ENCODE measurements around the gene TRIM17.

Gene TRIM17

GRCh38 chr1:228459091-228459993, 42.7 kb upstream of the TRIM17 start:
- no peaks in the 10 kb centered on the region for H3K36me3 ChIP-seq (ENCODE audit: control insufficient read depth in 2 of 2, insufficient read depth in 2 of 2, low read length in 2 of 2)
- H3K27me3 ChIP-seq (ENCODE audit: control insufficient read depth in 2 of 2, insufficient read depth in 2 of 2, low read length in 2 of 2) = peaks cover 15 to 16% of the 10 kb centered on the region in 2 donors
- peaks cover 9 to 17% of the 10 kb centered on the region in 2 donors for H3K4me1 ChIP-seq (ENCODE audit: control insufficient read depth in 2 of 2, insufficient read depth in 2 of 2, low read length in 2 of 2)
- H3K4me3 ChIP-seq (ENCODE audit: low read length in 2 of 2) = peak overlapping the region; percentile 77 to 82
- H3K9me3 ChIP-seq (ENCODE audit: control insufficient read depth in 2 of 2, low read length in 2 of 2) = no peaks in the 10 kb centered on the region
- peak overlapping the region in 1 of 2 donors; percentile 86 for H3K27ac ChIP-seq (ENCODE audit: low read depth in 2 of 2, low read length in 2 of 2)
- peak overlapping the region; percentile 18 to 47 for H3K9ac ChIP-seq (ENCODE audit: low read depth in 1 of 2, low read length in 2 of 2)

- Histone ChIP-seq H3K9me3 (ENCODE audit: control insufficient read depth in 2 of 2, low read length in 2 of 2) (no peaks in the 10 kb centered on the region), H3K27me3 (ENCODE audit: control insufficient read depth in 2 of 2, insufficient read depth in 2 of 2, low read length in 2 of 2) (peaks cover 3 to 5% of the 10 kb centered on the region in 2 donors), H3K9ac (ENCODE audit: low read depth in 1 of 2, low read length in 2 of 2) (peak overlapping the region; percentile 69 to 76), H3K36me3 (ENCODE audit: control insufficient read depth in 2 of 2, insufficient read depth in 2 of 2, low read length in 2 of 2) (no peaks in the 10 kb centered on the region), H3K4me1 (ENCODE audit: control insufficient read depth in 2 of 2, insufficient read depth in 2 of 2, low read length in 2 of 2) (peaks cover 9 to 17% of the 10 kb centered on the region in 2 donors), H3K27ac (ENCODE audit: low read depth in 2 of 2, low read length in 2 of 2) (peak overlapping the region; percentile 86 to 93), H3K4me3 (ENCODE audit: low read length in 2 of 2) (peak overlapping the region; percentile 77 to 82)
Measured at GRCh38 chr1:228457396-228458176, 40.9 kb upstream of the TRIM17 start.

GRCh38 chr1:228457017-228457395, 40.3 kb upstream of the TRIM17 start:
- Histone ChIP-seq H3K27me3 (ENCODE audit: control insufficient read depth in 2 of 2, insufficient read depth in 2 of 2, low read length in 2 of 2) (peaks cover 0 to 5% of the 10 kb centered on the region in 2 donors), H3K4me3 (ENCODE audit: low read length in 2 of 2) (peak overlapping the region; percentile 77 to 82), H3K4me1 (ENCODE audit: control insufficient read depth in 2 of 2, insufficient read depth in 2 of 2, low read length in 2 of 2) (peaks cover 9 to 17% of the 10 kb centered on the region in 2 donors), H3K36me3 (ENCODE audit: control insufficient read depth in 2 of 2, insufficient read depth in 2 of 2, low read length in 2 of 2) (no peaks in the 10 kb centered on the region), H3K9me3 (ENCODE audit: control insufficient read depth in 2 of 2, low read length in 2 of 2) (no peaks in the 10 kb centered on the region), H3K27ac (ENCODE audit: low read depth in 2 of 2, low read length in 2 of 2) (peak overlapping the region; percentile 86 to 93), H3K9ac (ENCODE audit: low read depth in 1 of 2, low read length in 2 of 2) (peak overlapping the region; percentile 69 to 76)

- H3K27me3 ChIP-seq (ENCODE audit: control insufficient read depth in 2 of 2, insufficient read depth in 2 of 2, low read length in 2 of 2) = peaks cover 0 to 1% of the 10 kb centered on the region in 2 donors
- no peaks in the 10 kb centered on the region for H3K36me3 ChIP-seq (ENCODE audit: control insufficient read depth in 2 of 2, insufficient read depth in 2 of 2, low read length in 2 of 2)
- H3K9ac ChIP-seq (ENCODE audit: low read depth in 1 of 2, low read length in 2 of 2) = peak overlapping the region; percentile 69 to 76
- H3K9me3 ChIP-seq (ENCODE audit: control insufficient read depth in 2 of 2, low read length in 2 of 2) = no peaks in the 10 kb centered on the region
- peak overlapping the region in 1 of 2 donors; percentile 93 for H3K27ac ChIP-seq (ENCODE audit: low read depth in 2 of 2, low read length in 2 of 2)
- H3K4me3 ChIP-seq (ENCODE audit: low read length in 2 of 2) = peak overlapping the region; percentile 77 to 82
- H3K4me1 ChIP-seq (ENCODE audit: control insufficient read depth in 2 of 2, insufficient read depth in 2 of 2, low read length in 2 of 2) = peaks cover 9 to 17% of the 10 kb centered on the region in 2 donors
Measured at GRCh38 chr1:228456252-228457016, 39.8 kb upstream of the TRIM17 start.

GRCh38 chr1:228455715-228456114, 39.1 kb upstream of the TRIM17 start:
- Histone ChIP-seq H3K27ac (ENCODE audit: low read depth in 2 of 2, low read length in 2 of 2) (no peak overlapping the region), H3K4me1 (ENCODE audit: control insufficient read depth in 2 of 2, insufficient read depth in 2 of 2, low read length in 2 of 2) (peaks cover 9 to 17% of the 10 kb centered on the region in 2 donors), H3K36me3 (ENCODE audit: control insufficient read depth in 2 of 2, insufficient read depth in 2 of 2, low read length in 2 of 2) (no peaks in the 10 kb centered on the region), H3K4me3 (ENCODE audit: low read length in 2 of 2) (no peak overlapping the region), H3K9me3 (ENCODE audit: control insufficient read depth in 2 of 2, low read length in 2 of 2) (no peaks in the 10 kb centered on the region), H3K9ac (ENCODE audit: low read depth in 1 of 2, low read length in 2 of 2) (no peak overlapping the region), H3K27me3 (ENCODE audit: control insufficient read depth in 2 of 2, insufficient read depth in 2 of 2, low read length in 2 of 2) (no peaks in the 10 kb centered on the region)

GRCh38 chr1:228454238-228454637, 37.6 kb upstream of the TRIM17 start:
- Histone ChIP-seq H3K9me3 (ENCODE audit: control insufficient read depth in 2 of 2, low read length in 2 of 2) (no peaks in the 10 kb centered on the region), H3K36me3 (ENCODE audit: control insufficient read depth in 2 of 2, insufficient read depth in 2 of 2, low read length in 2 of 2) (no peaks in the 10 kb centered on the region), H3K27me3 (ENCODE audit: control insufficient read depth in 2 of 2, insufficient read depth in 2 of 2, low read length in 2 of 2) (no peaks in the 10 kb centered on the region)

GRCh38 chr1:228453614-228454013, 37.0 kb upstream of the TRIM17 start:
- Histone ChIP-seq H3K27ac (ENCODE audit: low read depth in 2 of 2, low read length in 2 of 2) (no peak overlapping the region), H3K4me1 (ENCODE audit: control insufficient read depth in 2 of 2, insufficient read depth in 2 of 2, low read length in 2 of 2) (peaks cover 5 to 10% of the 10 kb centered on the region in 2 donors), H3K9me3 (ENCODE audit: control insufficient read depth in 2 of 2, low read length in 2 of 2) (no peaks in the 10 kb centered on the region), H3K27me3 (ENCODE audit: control insufficient read depth in 2 of 2, insufficient read depth in 2 of 2, low read length in 2 of 2) (no peaks in the 10 kb centered on the region), H3K4me3 (ENCODE audit: low read length in 2 of 2) (no peak overlapping the region), H3K36me3 (ENCODE audit: control insufficient read depth in 2 of 2, insufficient read depth in 2 of 2, low read length in 2 of 2) (no peaks in the 10 kb centered on the region), H3K9ac (ENCODE audit: low read depth in 1 of 2, low read length in 2 of 2) (no peak overlapping the region)

More at GRCh38 chr1:228454238-228454637, 37.6 kb upstream of the TRIM17 start:
- peaks cover 9 to 15% of the 10 kb centered on the region in 2 donors for H3K4me1 ChIP-seq (ENCODE audit: control insufficient read depth in 2 of 2, insufficient read depth in 2 of 2, low read length in 2 of 2)
- no peak overlapping the region for H3K9ac ChIP-seq (ENCODE audit: low read depth in 1 of 2, low read length in 2 of 2)
- no peak overlapping the region for H3K4me3 ChIP-seq (ENCODE audit: low read length in 2 of 2)
- no peak overlapping the region for H3K27ac ChIP-seq (ENCODE audit: low read depth in 2 of 2, low read length in 2 of 2)

- no peak overlapping the region for H3K4me3 ChIP-seq (ENCODE audit: low read length in 2 of 2)
- no peaks in the 10 kb centered on the region for H3K27me3 ChIP-seq (ENCODE audit: control insufficient read depth in 2 of 2, insufficient read depth in 2 of 2, low read length in 2 of 2)
- peaks cover 5 to 6% of the 10 kb centered on the region in 2 donors for H3K4me1 ChIP-seq (ENCODE audit: control insufficient read depth in 2 of 2, insufficient read depth in 2 of 2, low read length in 2 of 2)
- H3K9ac ChIP-seq (ENCODE audit: low read depth in 1 of 2, low read length in 2 of 2) = no peak overlapping the region
- H3K27ac ChIP-seq (ENCODE audit: low read depth in 2 of 2, low read length in 2 of 2) = no peak overlapping the region
- no peaks in the 10 kb centered on the region for H3K36me3 ChIP-seq (ENCODE audit: control insufficient read depth in 2 of 2, insufficient read depth in 2 of 2, low read length in 2 of 2)
- H3K9me3 ChIP-seq (ENCODE audit: control insufficient read depth in 2 of 2, low read length in 2 of 2) = no peaks in the 10 kb centered on the region
Measured at GRCh38 chr1:228453022-228453560, 36.4 kb upstream of the TRIM17 start.

- Histone ChIP-seq H3K36me3 (ENCODE audit: control insufficient read depth in 2 of 2, insufficient read depth in 2 of 2, low read length in 2 of 2) (no peaks in the 10 kb centered on the region), H3K27me3 (ENCODE audit: control insufficient read depth in 2 of 2, insufficient read depth in 2 of 2, low read length in 2 of 2) (no peaks in the 10 kb centered on the region), H3K4me3 (ENCODE audit: low read length in 2 of 2) (no peak overlapping the region), H3K9ac (ENCODE audit: low read depth in 1 of 2, low read length in 2 of 2) (no peak overlapping the region), H3K9me3 (ENCODE audit: control insufficient read depth in 2 of 2, low read length in 2 of 2) (no peaks in the 10 kb centered on the region), H3K27ac (ENCODE audit: low read depth in 2 of 2, low read length in 2 of 2) (no peak overlapping the region), H3K4me1 (ENCODE audit: control insufficient read depth in 2 of 2, insufficient read depth in 2 of 2, low read length in 2 of 2) (peaks cover 4 to 5% of the 10 kb centered on the region in 2 donors)
Measured at GRCh38 chr1:228452194-228453021, 35.7 kb upstream of the TRIM17 start.
